IMR-90 (cell line): Measurements from ENCODE around the gene SNIP1. TPM values are rescaled to one million over a fixed set of nuclear protein-coding genes. Genes with fewer than 3 reads are reported as not detected.

Experiments used
- ATAC-seq: fragments of 200-7000 bp; cut with Tn5 transposase; 2 replicates; pipeline ENCODE4 v1.9.1; 2020; ENCODE audit warnings: low read depth, mild to moderate bottlenecking, moderate library complexity
- BruUV-seq: library from RNA; stranded (reverse); fragments of 400-500 nt; replicated peaks from 2 replicates; lab custom pipeline; 2021; lab: Mats Ljungman, UMichigan
- CTCF ChIA-PET: fragments of 300-600 bp; formaldehyde crosslinking; extraction: SDS; loops from one replicate; lab custom pipeline; 2021; ENCODE audit warnings: antibody characterized with exemption; lab: Yijun Ruan, JAX
- POLR2A ChIA-PET: fragments of 300-600 bp; sonication (Branson Sonifier 250); formaldehyde crosslinking; loops from one replicate; lab custom pipeline; 2022; ENCODE audit warnings: antibody characterized with exemption; ENCODE audit not compliant: unreplicated experiment; lab: Charles Lee
- DNase-seq: peaks from one replicate; pipeline ENCODE4 v3.0.0; 2013
- H2AFZ ChIP-seq: replicated peaks from 2 replicates; pipeline ENCODE3; 2013; ENCODE audit warnings: low read length, mild to moderate bottlenecking; ENCODE audit not compliant: poor library complexity
- H2AK5ac ChIP-seq: 2 replicates; pipeline ENCODE4 v1.6.1; 2013; ENCODE audit warnings: low read depth, low read length, inconsistent platforms
- H2AK9ac ChIP-seq: replicated peaks from 2 replicates; pipeline ENCODE3; 2013; ENCODE audit warnings: mild to moderate bottlenecking, low read depth, low read length, moderate library complexity; ENCODE audit not compliant: poor library complexity
- H2BK120ac ChIP-seq: 2 replicates; pipeline ENCODE4 v1.6.1; 2013; ENCODE audit warnings: low read depth, low read length, inconsistent platforms
- H2BK15ac ChIP-seq: 3 replicates; pipeline ENCODE4 v1.6.1; 2013; ENCODE audit warnings: low read depth, low read length, inconsistent platforms
- H2BK20ac ChIP-seq: 2 replicates; pipeline ENCODE4 v1.6.1; 2013; ENCODE audit warnings: low read depth, mild to moderate bottlenecking, inconsistent platforms, low read length, moderate library complexity
- H2BK5ac ChIP-seq: 2 replicates; pipeline ENCODE4 v1.6.1; 2013; ENCODE audit warnings: mild to moderate bottlenecking, low read depth, low read length, inconsistent platforms; ENCODE audit not compliant: poor library complexity, severe bottlenecking
- H3K14ac ChIP-seq: replicated peaks from 2 replicates; pipeline ENCODE4 v1.6.1; 2013; ENCODE audit warnings: low read depth, low read length, inconsistent platforms
- H3K18ac ChIP-seq: 2 replicates; pipeline ENCODE4 v1.6.1; 2013; ENCODE audit warnings: low read depth, low read length, control low read depth
- H3K23ac ChIP-seq: 2 replicates; pipeline ENCODE4 v1.6.1; 2013; ENCODE audit warnings: low read depth, low read length, inconsistent platforms
- H3K27ac ChIP-seq: 2 replicates; pipeline ENCODE4 v1.5.1; 2013; ENCODE audit warnings: mild to moderate bottlenecking, control low read depth, low read length; ENCODE audit not compliant: insufficient read depth
- H3K27me3 ChIP-seq: 2 replicates; pipeline ENCODE4 v1.6.1; 2013; ENCODE audit warnings: low read length; ENCODE audit not compliant: control insufficient read depth, insufficient read depth
- H3K36me3 ChIP-seq: 2 replicates; pipeline ENCODE4 v1.6.1; 2013; ENCODE audit warnings: low read length, mixed read lengths; ENCODE audit not compliant: control insufficient read depth, insufficient read depth
- H3K4ac ChIP-seq: 2 replicates; pipeline ENCODE4 v1.6.1; 2013; ENCODE audit warnings: low read depth, low read length, inconsistent platforms
- H3K4me1 ChIP-seq: 2 replicates; pipeline ENCODE4 v1.6.1; 2013; ENCODE audit warnings: low read length, mixed read lengths; ENCODE audit not compliant: control insufficient read depth, insufficient read depth
- H3K4me2 ChIP-seq: 2 replicates; pipeline ENCODE4 v1.6.1; 2013; ENCODE audit warnings: low read depth, mild to moderate bottlenecking, control low read depth, low read length, moderate library complexity
- H3K4me3 ChIP-seq: 2 replicates; pipeline ENCODE4 v1.5.1; 2013; ENCODE audit warnings: low read depth, mild to moderate bottlenecking, control low read depth, low read length, moderate library complexity; ENCODE audit not compliant: insufficient read depth
- H3K56ac ChIP-seq: 2 replicates; pipeline ENCODE4 v1.6.1; 2013; ENCODE audit warnings: low read length, inconsistent platforms; ENCODE audit not compliant: insufficient read depth; ENCODE audit errors: extremely low read depth
- H3K79me1 ChIP-seq, 2 experiments: 2 replicates each; pipeline ENCODE4 v1.6.1; 2013; ENCODE audit warnings: low read length in 2 of 2, inconsistent platforms in 1 of 2, low read depth in 1 of 2
- H3K9ac ChIP-seq: 2 replicates; pipeline ENCODE4 v1.6.1; 2013; ENCODE audit warnings: low read depth, low read length, control low read depth
- H3K9me1 ChIP-seq: 2 replicates; pipeline ENCODE4 v1.6.1; 2013; ENCODE audit warnings: low read length, inconsistent platforms; ENCODE audit not compliant: insufficient read depth
- H3K9me3 ChIP-seq: 2 replicates; pipeline ENCODE4 v1.6.1; 2013; ENCODE audit warnings: low read length; ENCODE audit not compliant: control insufficient read depth, insufficient read depth
- H4K20me1 ChIP-seq: 2 replicates; pipeline ENCODE4 v1.6.1; 2013; ENCODE audit warnings: low read length, inconsistent platforms; ENCODE audit not compliant: insufficient read depth
- H4K5ac ChIP-seq: 2 replicates; pipeline ENCODE4 v1.6.1; 2013; ENCODE audit warnings: mild to moderate bottlenecking, low read depth, low read length, control low read depth
- H4K8ac ChIP-seq, 2 experiments: 2 replicates each; pipeline ENCODE4 v1.6.1; 2013; ENCODE audit warnings: low read depth in 2 of 2, low read length in 2 of 2, control low read depth in 1 of 2, inconsistent platforms in 1 of 2
- H4K91ac ChIP-seq: 2 replicates; pipeline ENCODE4 v1.6.1; 2013; ENCODE audit warnings: low read depth, low read length, inconsistent platforms; ENCODE audit not compliant: insufficient read depth
- BHLHE40 ChIP-seq: fragments of 150-350 bp; IDR thresholded peaks from 2 replicates; pipeline ENCODE4 v1.6.1; 2016; ENCODE audit warnings: mild to moderate bottlenecking, low read depth, low read length
- CEBPB ChIP-seq: IDR thresholded peaks from 2 replicates; pipeline ENCODE4 v1.6.1; 2012; ENCODE audit warnings: low read depth, low read length, improper control_type of control experiment
- CHD1 ChIP-seq: IDR thresholded peaks from 2 replicates; pipeline ENCODE4 v1.6.1; 2012; ENCODE audit warnings: low read depth, low read length, improper control_type of control experiment
- ELK1 ChIP-seq: fragments of 150-350 bp; IDR thresholded peaks from 2 replicates; pipeline ENCODE4 v1.6.1; 2016; ENCODE audit warnings: low read depth, mild to moderate bottlenecking, low read length, moderate library complexity, borderline replicate concordance
- FOS ChIP-seq: fragments of 150-350 bp; IDR thresholded peaks from 2 replicates; pipeline ENCODE4 v1.6.1; 2016; ENCODE audit warnings: low read depth, low read length
- NFE2L2 ChIP-seq: fragments of 150-350 bp; IDR thresholded peaks from 2 replicates; pipeline ENCODE4 v1.6.1; 2016; ENCODE audit warnings: low read depth, mild to moderate bottlenecking, low read length
- RAD21 ChIP-seq: IDR thresholded peaks from 2 replicates; pipeline ENCODE4 v1.6.1; 2012; ENCODE audit warnings: low read length, improper control_type of control experiment
- RCOR1 ChIP-seq: IDR thresholded peaks from 2 replicates; pipeline ENCODE4 v1.6.1; 2012; ENCODE audit warnings: mild to moderate bottlenecking, low read length, improper control_type of control experiment; ENCODE audit not compliant: insufficient replicate concordance
- RFX5 ChIP-seq: IDR thresholded peaks from 2 replicates; pipeline ENCODE4 v1.8.0; 2012; ENCODE audit warnings: low read depth, mild to moderate bottlenecking, low read length, moderate library complexity
- SMC3 ChIP-seq: fragments of 150-350 bp; IDR thresholded peaks from 2 replicates; pipeline ENCODE4 v1.6.1; 2016; ENCODE audit warnings: low read depth, mild to moderate bottlenecking, antibody characterized with exemption, low read length, moderate library complexity
- USF2 ChIP-seq: fragments of 150-350 bp; IDR thresholded peaks from 2 replicates; pipeline ENCODE4 v1.6.1; 2017; ENCODE audit warnings: mild to moderate bottlenecking, antibody characterized with exemption, low read length, low read depth
- WGBS, 2 experiments: methylation state at CpG; one replicate each; pipeline versions ENCODE4 v1.1.5 to v1.1.7; 2013; ENCODE audit warnings: missing lambda C conversion rate in 2 of 2; ENCODE audit not compliant: insufficient read length in 1 of 2; ENCODE audit errors: extremely low coverage in 2 of 2; 5-methylcytosine and 5-hydroxymethylcytosine counted together
- dilution Hi-C: fragments of 300-500 bp; cut with HindIII; formaldehyde crosslinking; loops from one replicate; pipeline ENCODE4 v1.14.3; 2018; ENCODE audit warnings: low sequenced_read_pairs; ENCODE audit not compliant: unreplicated experiment
- in situ Hi-C: fragments of 300-500 bp; cut with MboI; formaldehyde crosslinking; loops from 3 replicates; pipeline ENCODE4 v1.14.3; 2019; ENCODE audit warnings: low sequenced_read_pairs, inconsistent platforms, mixed read lengths
- intact Hi-C: fragments of 100-400 bp; cut with micrococcal nuclease; formaldehyde crosslinking; loops from 2 replicates; pipeline ENCODE4 v1.10.0; 2022
- polyA plus RNA-seq, 3 experiments: library from polyadenylated mRNA; depleted of rRNA; stranded (reverse); fragments of >200 nt; gene quantifications; 2 replicates each; pipeline ENCODE4 v1.2.3, GENCODE V29; 2012; ENCODE audit warnings: low replicate concordance in 1 of 3
- total RNA-seq: library from RNA; depleted of rRNA; stranded (reverse); fragments of >200 nt; gene quantifications from 2 replicates; pipeline ENCODE4 v1.2.3, GENCODE V29; 2012

The SNIP1 gene
- total and polyA plus RNA-seq, 2 of the 4 experiments (the other 2 are of a cell fraction): 6.8 to 11.3 TPM

GRCh38 chr1:37495875-37496274, 58.2 kb downstream of the SNIP1 start:
- no peak overlapping the region for H3K23ac ChIP-seq
- no peak overlapping the region for H4K8ac ChIP-seq
- 0 out of 2 replicates have a peak, but pooled peaks cover 4% of the 10 kb centered on the region for H4K20me1 ChIP-seq
- no peak overlapping the region for H3K14ac ChIP-seq
- no peak overlapping the region for H2AK5ac ChIP-seq
- no CpG with 5 or more reads among the region's 1 CpG for WGBS, 2 experiments
- no peak overlapping the region for H2AFZ ChIP-seq
- no peak overlapping the region for H3K9ac ChIP-seq
- H3K4me2 ChIP-seq: no peak overlapping the region
- no peak overlapping the region for H4K5ac ChIP-seq
- H2BK15ac ChIP-seq: no peak overlapping the region
- H4K91ac ChIP-seq: no peak overlapping the region
- H3K9me1 ChIP-seq: no peaks in the 10 kb centered on the region
- H3K9me3 ChIP-seq: no peaks in the 10 kb centered on the region
- no peak overlapping the region for H2BK5ac ChIP-seq
- peaks cover 29% of the 10 kb centered on the region for H3K36me3 ChIP-seq
- no peak for TF ChIP-seq CEBPB
- no peak for TF ChIP-seq RAD21
- no peak for TF ChIP-seq FOS
- no peak for TF ChIP-seq NFE2L2
- no peak for TF ChIP-seq CHD1
- no peak for TF ChIP-seq SMC3
- TF ChIP-seq RCOR1: no peak
- TF ChIP-seq BHLHE40: no peak
- TF ChIP-seq USF2: no peak
- no peak for TF ChIP-seq RFX5
- TF ChIP-seq ELK1: no peak
- no peak overlapping the region for H3K18ac ChIP-seq
- H3K56ac ChIP-seq: no peak overlapping the region
- BruUV-seq: no TSS peak
- ChIA-PET CTCF (interaction anchor here (0.6 to 2.2 kb wide), 3 partner anchors 8 to 36 kb away, joined by 6 to 13 read pairs (median 7); partner anchors contain the start of gene MEAF6), POLR2A (no interaction called here)
- ATAC-seq (peak; percentile 49; the same call in 1 of the 2 replicates), DNase-seq (no peak)
- H2BK20ac ChIP-seq: no peak overlapping the region
- no peak overlapping the region for H3K4ac ChIP-seq
- intact Hi-C loops: no loop called here
- H3K27ac ChIP-seq: no peak overlapping the region
- in situ Hi-C loops: no loop called here
- H3K27me3 ChIP-seq: no peaks in the 10 kb centered on the region
- no peak overlapping the region for H2AK9ac ChIP-seq
- dilution Hi-C loops: no loop called here
- H3K4me1 ChIP-seq: no peaks in the 10 kb centered on the region
- H3K79me1 ChIP-seq: peaks cover 16 to 25% of the 10 kb centered on the region in 2 experiments; a peak in 3 of 4 replicates
- H3K4me3 ChIP-seq: no peak overlapping the region
- no peak overlapping the region for H2BK120ac ChIP-seq
